T-helper 22 cell (primary cell): ENCODE measurements around the gene CDX1.
"Not testable (repeated sequence)": the region's sequence is repeated elsewhere in the genome, so short reads cannot be mapped to it uniquely, and the experiment has no call there.

Source experiments
- DNase-seq: peaks from one replicate; pipeline ENCODE4 v3.0.0-alpha.2; 2020; ENCODE audit warnings: low read depth

CDX1 gene

GRCh38 chr5:150233706-150234105 is 67.1 kb downstream of the CDX1 start:
- not testable (repeated sequence) for DNase-seq
